NCI-H1436 treated with DMSO at 0.1 percent for 48 hours (cell line): ENCODE data around the gene COL8A1.
"Not testable (repeated sequence)": the region's sequence is repeated elsewhere in the genome, so short reads cannot be mapped to it uniquely, and the experiment has no call there.

Source experiments
- DNase-seq: peaks from one replicate; lab custom pipeline; 2025; lab: John Stamatoyannopoulos, UW

The COL8A1 gene

DNA sequence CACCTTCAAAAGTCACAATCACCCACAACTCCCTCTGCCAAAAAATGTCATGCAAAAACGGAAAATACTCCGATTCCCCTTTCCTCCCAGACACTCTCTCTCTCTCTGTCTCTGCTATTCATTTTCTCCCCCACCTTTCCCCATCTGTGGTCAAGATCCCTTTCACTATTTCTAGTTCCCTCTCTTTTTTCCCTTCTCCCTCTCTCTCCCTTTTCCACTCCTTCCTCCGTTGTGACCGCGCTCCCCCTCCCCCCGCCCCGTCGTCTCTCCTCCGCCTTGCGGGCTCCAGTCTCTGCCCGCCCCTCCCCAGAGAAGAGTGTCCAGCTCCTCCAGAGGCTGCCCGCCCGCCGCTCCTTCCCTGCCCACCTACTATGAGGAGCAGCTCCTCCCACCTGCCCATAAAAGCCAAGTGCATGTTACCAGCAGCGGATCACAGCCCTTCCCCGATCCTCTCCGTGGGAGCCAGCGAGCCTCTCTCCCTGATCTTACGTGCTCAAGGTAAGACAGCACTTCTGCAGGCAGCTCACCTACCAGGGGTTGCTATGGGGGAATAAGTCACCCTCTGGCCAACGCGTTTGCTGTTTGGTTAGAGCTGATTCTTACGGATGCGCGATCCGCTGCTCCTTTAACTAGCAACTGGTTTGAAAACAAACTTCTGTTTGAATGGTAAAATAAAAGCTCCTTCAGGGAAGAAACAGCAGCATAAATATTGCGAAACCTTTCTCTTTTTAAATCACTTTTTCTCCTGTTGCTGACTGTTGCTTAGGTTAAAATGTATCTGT is at the start of gene COL8A1:
COL8A1 (plus strand) TSS at position 428 of the 782 bp plus-strand sequence. CDS start 152,089 bp downstream, outside the sequence.
- no peak for DNase-seq

- DNase-seq = not testable (repeated sequence)
These were observed 49.2 kb upstream of the COL8A1 start for GRCh38 chr3:99589168-99589567.

DNA sequence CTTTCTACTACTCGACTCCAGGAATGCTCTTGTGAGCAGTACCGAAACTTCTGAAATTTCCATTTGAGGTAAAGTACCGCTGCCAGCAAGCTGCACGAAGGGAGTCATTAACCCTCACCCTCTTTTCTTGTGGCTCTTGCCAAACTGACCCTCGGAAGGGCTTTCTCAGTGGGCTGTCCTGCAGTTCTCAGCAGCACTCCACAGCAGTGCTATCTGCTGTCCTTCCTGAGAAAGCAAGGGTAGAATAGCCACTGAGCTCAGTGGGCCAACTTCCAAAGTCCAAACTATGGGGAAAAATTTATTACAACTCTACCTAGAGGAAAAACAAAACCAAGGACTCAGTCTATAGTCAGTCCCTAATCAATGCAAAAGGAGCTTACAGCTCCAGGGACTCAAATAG is 38.5 kb upstream of the COL8A1 start:
- no peak for DNase-seq

DNA sequence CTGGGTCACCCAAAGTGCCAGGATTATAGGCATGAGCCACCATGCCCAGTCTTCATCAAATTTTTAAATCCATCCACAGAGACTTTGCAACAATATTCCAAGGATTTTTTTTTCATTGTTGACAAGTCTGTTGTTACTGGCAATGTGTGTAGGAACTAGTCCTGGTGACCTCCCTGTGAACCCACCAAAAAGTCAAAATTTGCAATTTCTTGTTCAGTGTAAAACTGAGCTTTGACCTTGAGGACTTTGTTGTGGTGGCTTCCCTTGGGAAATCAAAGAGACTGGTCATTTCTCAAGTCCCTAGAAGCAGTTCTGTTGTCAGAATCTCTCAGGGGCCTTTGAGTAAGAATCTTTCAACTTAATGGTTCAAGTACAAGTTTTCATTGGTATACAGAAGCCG is 36.9 kb upstream of the COL8A1 start:
- DNase-seq = no peak

- DNase-seq = no peak
These were observed 36.2 kb upstream of the COL8A1 start for GRCh38 chr3:99602183-99602582.

- no peak for DNase-seq
These were observed 31.2 kb upstream of the COL8A1 start for GRCh38 chr3:99607151-99607550.

GRCh38 chr3:99614768-99615167 is 23.6 kb upstream of the COL8A1 start:
- no peak for DNase-seq

GRCh38 chr3:99620077-99620767 is 18.2 kb upstream of the COL8A1 start:
- DNase-seq = no peak

GRCh38 chr3:99620976-99621375 is 17.4 kb upstream of the COL8A1 start:
- DNase-seq = no peak

DNA sequence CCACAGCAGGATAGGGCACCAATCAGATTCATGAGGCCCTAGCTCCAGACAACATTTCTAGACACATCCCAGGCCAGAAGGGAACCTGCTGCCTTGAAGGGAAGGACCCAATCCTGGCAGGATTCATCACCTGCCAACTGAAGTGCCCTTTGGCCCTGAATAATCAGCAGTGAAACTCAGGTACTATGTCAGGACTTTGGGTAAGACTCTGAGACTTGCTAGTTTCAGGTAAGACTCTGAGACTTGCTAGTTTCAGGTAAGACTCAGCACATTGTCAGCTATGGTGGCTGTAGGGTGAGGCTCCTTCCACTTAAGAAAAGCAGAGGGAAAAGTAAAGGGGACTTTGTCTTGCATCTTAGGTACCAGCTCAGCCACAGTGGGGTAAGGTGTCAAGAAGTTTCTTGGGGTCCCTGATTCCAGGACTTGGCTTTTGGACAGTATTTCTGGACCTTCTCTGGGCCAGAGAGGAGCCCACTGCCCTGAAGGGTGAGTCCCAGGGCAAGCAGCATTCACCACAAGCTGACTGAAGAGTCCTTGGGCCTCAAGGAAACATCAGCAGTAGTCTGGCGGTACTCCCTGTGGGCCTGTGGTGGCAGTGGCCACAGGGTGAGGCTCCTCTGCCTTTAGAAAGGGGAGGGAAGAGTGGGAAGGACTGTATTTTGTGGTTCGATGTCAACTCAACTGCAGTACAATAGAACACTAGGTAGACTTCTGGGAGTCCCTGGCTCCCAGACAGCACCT is 13.7 kb upstream of the COL8A1 start:
- no peak for DNase-seq

DNA sequence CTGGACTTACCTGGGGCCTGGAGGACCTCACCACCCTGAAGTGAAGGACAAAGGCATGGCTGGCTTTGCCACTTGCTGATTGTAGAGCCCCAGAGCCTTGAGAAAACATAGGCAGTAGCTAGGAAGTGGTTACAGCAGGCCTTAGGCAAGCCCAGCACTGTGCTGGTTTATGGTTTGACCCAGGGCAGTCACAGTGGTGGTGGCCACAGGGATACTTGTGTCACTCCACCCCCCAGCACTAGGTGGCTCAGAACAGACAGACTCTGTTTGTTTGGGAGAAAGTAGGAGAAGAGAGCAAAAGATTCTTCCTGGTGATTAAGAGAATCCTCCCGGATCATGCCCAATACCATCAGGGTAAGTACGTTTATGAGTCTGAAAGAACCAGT is 13.2 kb upstream of the COL8A1 start:
- no peak for DNase-seq

DNA sequence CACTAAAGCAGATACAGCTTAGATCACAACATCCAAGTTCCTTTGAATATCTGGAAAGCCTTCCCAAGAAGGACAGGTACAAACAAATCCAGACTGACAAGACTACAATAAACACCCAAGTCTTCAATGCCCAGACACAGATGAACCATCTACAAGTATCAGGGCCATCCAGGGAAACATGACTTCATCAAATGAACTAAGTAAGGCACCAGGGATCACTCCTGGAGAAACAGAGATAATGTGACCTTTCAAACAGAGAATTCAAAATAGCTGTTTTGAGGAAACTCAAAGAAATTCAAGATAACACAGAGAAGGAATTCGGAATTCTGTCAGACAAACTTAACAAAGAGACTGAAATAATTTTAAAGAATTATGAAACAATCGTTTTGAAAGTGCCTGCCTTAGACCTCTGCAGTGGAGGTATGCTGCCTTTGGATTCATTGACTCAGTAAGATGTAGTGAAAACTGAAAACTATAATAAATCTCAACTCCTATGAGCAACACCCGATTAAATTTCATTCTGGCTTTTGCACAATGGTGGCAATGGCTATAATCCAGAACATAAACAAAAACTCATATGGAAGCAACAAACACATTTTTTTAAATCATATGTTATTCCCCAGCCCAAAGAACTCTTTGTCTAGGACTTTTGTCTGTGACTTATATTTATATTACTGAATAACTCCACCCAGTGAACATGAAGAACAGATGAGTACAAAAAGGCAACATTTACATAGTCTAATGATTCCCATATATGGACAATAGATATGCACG is 12.6 kb upstream of the COL8A1 start:
- DNase-seq = no peak

GRCh38 chr3:99626417-99626788 is 12.0 kb upstream of the COL8A1 start:
- no peak for DNase-seq

DNA sequence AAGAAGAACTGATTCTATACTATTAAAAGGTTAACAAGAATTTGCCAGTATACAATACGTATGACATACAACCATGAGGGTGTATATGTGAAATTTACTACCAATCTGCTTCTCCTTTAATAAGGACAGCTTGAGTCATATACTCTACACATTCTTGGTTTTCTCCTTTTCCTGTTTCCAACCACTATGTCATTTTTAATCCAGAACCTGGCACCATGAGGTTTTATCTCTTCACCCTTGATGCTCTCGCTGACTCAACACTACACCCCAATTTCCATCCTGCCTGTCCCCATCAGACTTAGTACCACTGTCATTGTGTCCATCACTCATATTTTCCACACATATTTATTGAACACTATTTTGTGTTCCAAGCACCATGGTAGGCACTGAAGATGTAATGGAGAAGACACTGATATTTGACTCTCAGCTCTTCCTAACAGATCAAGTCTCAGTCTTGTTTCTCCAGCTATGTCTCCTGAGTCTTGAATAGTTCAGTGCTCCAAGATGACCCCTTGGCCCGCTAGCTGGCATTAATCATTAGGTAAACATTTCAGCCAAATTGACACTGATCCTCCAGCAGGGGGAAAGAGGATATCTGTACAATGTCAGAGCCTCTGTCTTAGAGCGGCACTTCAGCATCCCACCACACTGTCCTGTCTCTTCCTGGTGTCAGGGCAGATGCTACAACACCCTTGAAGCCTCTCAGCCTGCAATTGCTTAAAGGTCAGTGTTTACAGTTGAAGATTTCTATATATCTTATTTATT is 11.2 kb upstream of the COL8A1 start:
- DNase-seq = no peak

DNA sequence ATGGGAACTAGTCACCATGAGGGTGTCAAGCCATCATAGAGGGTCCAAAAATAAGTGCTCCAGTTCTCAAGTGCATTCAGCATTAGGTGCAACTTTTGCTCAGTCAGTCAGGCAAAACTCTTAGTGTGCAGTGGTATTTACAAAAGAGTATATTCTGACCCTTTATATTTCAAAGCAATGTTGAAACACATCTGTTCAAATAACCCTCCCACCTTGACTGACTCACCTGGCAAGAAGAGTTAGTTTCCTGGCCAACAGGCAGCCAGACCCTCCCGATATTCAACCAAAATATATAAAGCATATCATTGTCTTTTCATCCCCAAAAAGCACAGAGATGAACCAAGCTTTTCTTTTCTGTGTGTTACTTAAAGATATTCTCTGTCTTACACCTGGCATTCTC is 7.6 kb upstream of the COL8A1 start:
- no peak for DNase-seq

DNA sequence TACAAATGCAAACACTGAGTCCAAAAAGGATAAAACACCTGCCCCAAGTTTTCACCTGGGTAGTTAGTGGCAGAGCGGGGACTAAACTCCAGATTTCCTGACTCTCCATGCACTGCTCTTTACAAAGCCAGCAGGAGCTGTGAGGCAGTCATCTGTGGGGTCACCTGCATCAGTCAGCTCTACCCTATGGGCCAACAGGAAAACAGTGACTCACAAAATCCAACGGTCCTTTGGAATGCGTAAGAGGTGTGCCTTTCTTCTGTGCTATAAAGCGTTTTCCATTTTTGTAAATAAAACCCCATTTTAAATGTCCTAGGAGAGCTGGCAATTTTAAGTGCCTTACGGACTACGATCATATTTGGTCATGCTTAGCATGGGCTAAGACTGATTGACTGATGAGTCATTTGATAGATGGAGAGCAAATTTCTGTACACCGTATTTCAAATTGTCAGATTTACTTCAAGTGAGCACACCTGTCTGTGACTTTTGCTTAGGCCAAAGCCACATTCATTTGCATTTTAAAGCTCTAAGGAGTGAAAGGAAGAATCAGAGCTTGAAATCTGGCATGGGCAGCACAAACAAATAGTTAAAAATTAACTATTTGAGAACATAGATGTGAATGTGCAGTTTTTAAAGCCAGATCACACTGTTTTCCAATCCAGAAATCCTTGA is 4.4 kb upstream of the COL8A1 start:
- DNase-seq = no peak

- no peak for DNase-seq
These were observed 3.5 kb upstream of the COL8A1 start for GRCh38 chr3:99634881-99635280.

DNA sequence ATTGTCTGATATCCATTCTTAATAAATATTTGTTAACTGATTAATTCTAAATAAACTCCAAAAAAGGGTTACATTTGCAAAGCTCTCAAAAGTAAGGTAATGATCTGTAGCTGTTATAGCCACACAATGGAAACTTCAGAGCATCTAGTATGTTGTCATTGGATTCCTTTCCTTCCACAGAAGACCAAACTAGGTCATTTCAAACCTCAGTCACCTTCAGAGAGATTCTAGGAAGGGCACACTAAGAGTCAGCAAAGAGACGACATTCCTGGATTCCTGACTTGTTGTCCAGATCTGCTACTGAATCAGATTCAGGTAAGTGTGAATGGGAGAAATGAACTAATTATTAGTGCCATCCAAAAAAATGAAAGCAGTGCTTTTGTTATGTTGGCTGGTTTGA is 3.0 kb upstream of the COL8A1 start:
- DNase-seq = no peak

DNA sequence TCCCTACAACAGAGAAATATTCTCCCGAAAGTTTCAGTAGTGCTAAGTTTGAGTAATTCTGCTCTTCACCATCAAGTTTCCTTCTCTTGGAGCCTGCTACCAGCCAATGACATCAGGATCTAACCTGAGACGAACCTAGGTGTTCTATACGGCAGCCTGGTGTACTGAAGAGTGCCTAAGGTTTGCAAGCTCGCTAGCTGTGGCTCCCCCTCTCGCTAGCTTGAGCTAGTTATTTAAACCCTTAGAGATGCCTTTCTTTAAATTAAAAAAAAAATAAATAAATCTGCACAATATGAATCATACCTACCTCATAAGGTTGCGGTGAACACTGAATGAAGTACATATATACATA is 1.4 kb upstream of the COL8A1 start:
- DNase-seq = no peak

DNA sequence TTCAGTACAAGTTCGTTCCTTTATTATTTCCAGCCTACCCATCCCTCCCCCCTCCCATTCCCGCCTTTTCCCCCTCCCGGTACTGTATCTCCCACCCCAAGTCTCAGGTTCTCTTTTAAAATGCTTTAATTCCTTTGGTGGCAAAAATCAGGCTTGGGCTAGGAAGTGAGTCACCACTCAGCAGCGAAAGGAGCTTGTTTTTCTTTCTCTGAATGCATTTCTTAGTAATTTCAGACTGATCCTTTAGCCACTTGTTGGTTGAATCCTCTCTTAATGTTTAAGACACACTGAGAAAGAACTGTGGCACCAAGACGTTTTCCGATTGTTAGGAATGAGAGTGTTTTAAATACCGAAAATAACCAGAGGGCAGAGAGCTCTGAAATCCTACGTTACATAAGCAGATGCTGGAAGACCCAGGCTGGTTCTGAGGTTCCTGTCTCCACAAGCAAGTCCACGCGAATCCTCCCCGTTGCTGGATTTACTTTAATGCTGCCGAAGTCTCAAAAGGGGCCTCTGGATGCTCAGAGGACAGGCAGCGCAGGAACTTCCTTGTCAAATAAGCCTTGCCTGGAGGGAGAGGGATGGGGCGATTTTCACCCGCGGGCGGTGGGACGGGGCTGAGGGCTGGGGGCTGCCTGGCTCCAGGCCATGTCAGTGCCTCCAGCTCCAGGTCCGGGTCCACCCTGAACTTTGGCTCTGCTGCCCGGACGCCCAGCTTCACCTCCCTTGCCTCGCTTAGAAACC is 854 bp upstream of the COL8A1 start:
- no peak for DNase-seq
